GM23338 (cell line): ENCODE measurements around the gene AACS.

Experiments
- CREB1 ChIP-seq: fragments of 250-450 bp; sonication (Bioruptor Pico); IDR thresholded peaks from 2 replicates; pipeline ENCODE4 v1.5.0; 2020; ENCODE audit warnings: low read depth, mild to moderate bottlenecking, moderate library complexity
- CTCF ChIP-seq, 2 experiments: fragments of 200-600 bp in 1 of 2; sonication (generic) in 1 of 2; conservative IDR thresholded peaks; 2 replicates each; pipeline versions ENCODE4 v1.5.1 to v1.6.1; 2016 to 2017; ENCODE audit warnings: antibody characterized with exemption in 2 of 2, low read depth in 2 of 2, mild to moderate bottlenecking in 2 of 2, moderate library complexity in 1 of 2
- ETS1 ChIP-seq: IDR thresholded peaks from 2 replicates; pipeline ENCODE4 v1.6.1; 2016; ENCODE audit warnings: antibody characterized with exemption
- EZH2 ChIP-seq: fragments of 200-600 bp; sonication (generic); IDR thresholded peaks from one replicate; pipeline ENCODE4 v1.8.0; 2017; ENCODE audit warnings: antibody characterized with exemption, mild to moderate bottlenecking, low read depth; ENCODE audit not compliant: unreplicated experiment
- EZH2phosphoT487 ChIP-seq: fragments of 200-600 bp; sonication (generic); IDR thresholded peaks from one replicate; pipeline ENCODE4 v1.8.1; 2018; ENCODE audit warnings: antibody characterized with exemption; ENCODE audit not compliant: unreplicated experiment
- JUNB ChIP-seq: IDR thresholded peaks from one replicate; pipeline ENCODE4 v1.6.1; 2016; ENCODE audit warnings: antibody characterized with exemption; ENCODE audit not compliant: unreplicated experiment
- NANOG ChIP-seq: IDR thresholded peaks from 2 replicates; pipeline ENCODE4 v1.6.1; 2016; ENCODE audit warnings: antibody characterized with exemption, borderline replicate concordance
- POLR2AphosphoS5 ChIP-seq: IDR thresholded peaks from 2 replicates; pipeline ENCODE4 v1.6.1; 2016; ENCODE audit warnings: antibody characterized with exemption, low read depth
- REST ChIP-seq: IDR thresholded peaks from one replicate; pipeline ENCODE4 v1.6.1; 2018; ENCODE audit warnings: antibody characterized with exemption; ENCODE audit not compliant: unreplicated experiment
- STAT1 ChIP-seq: IDR thresholded peaks from one replicate; pipeline ENCODE4 v1.6.1; 2016; ENCODE audit warnings: antibody characterized with exemption; ENCODE audit not compliant: unreplicated experiment
- ZNF114 ChIP-seq: fragments of 250-450 bp; sonication (Bioruptor Pico); IDR thresholded peaks from 2 replicates; pipeline ENCODE4 v1.5.0; 2020; ENCODE audit warnings: mild to moderate bottlenecking, moderate library complexity

- TF ChIP-seq REST (no peak), POLR2AphosphoS5 (no peak), JUNB (no peak), CREB1 (CRISPR knock-in tag) (no peak), ETS1 (no peak), CTCF (conservative IDR thresholded peaks at IDR 0.05; ENCODE audit: low read depth in 2 of 2) (no peak), EZH2phosphoT487 (no peak), EZH2 (no peak), STAT1 (no peak), ZNF114 (CRISPR knock-in tag) (no peak), NANOG (no peak)
Measured at GRCh38 chr12:125025606-125026235, 39.5 kb upstream of the AACS start.
